ENCODE measurements around the gene DHRSX.
"Not testable (repeated sequence)": the region's sequence is repeated elsewhere in the genome, so short reads cannot be mapped to it uniquely, and the experiment has no call there.

The DHRSX gene

GRCh38 chrX:2474280-2474962 lies 26.4 kb downstream of the DHRSX start:
- no peak for DNase-seq

DNA sequence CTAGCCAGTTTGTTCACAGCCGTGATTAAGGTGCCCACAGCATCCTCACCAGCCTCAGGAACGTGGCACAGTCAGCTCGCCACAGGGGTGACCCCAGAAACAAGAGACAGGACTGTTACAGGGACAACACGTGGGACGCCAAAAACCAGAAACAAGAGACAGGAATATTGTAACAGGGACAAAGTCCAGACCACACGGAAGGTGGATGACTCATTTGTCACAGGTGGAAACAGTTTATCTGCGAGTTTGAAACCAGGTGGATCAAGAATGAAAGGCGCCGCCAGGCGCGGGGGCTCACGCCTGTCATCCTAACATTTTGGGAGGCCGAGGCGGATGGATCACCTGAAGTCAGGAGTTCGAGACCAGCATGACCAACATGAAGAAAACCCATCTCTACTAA lies 27.7 kb downstream of the DHRSX start:
- not testable (repeated sequence) for DNase-seq

DNA sequence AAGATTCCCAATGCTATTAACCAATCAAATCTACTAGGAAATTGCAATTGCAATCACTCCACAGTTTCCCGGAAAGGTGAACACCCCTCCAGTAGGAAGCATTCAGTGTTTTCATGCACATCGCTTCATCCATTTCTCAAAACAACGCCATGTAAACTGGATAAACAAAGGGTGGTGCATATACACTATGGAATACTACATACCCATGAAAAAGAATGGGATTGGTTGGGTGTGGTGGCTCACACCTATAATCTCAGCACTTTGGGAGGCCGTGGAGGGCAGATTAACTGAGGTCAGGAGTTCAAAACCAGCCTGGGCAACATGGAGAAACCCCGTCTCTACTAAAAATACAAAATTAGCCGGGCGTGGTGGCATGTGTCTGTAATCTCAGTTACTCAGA lies 29.1 kb downstream of the DHRSX start:
- no peak for DNase-seq

DNA sequence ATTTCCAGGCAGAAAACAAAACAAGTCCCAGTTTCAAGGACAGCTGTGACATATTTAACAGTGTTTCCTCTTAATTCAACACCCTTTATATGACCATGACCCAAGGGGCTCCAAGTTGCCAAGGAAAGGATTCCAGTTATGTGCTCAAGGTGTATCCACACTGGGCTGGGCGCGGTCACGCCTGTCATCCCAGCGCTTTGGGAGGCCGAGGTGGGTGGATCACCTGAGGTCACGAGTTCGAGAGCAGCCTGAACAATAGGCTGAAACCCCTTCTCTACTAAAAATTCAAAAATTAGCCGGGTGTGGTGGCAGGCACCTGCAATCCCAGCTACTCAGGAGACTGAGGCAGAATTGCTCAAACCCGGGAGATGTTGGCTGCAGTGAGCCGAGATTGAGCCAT lies 29.6 kb downstream of the DHRSX start:
- DNase-seq: not testable (repeated sequence)

- DNase-seq: not testable (repeated sequence)
Measured at GRCh38 chrX:2469852-2470251, 30.9 kb downstream of the DHRSX start.

GRCh38 chrX:2469196-2469685 lies 31.5 kb downstream of the DHRSX start:
- no peak for DNase-seq

- DNase-seq: no peak
Measured at GRCh38 chrX:2468261-2469195, 32.2 kb downstream of the DHRSX start.

- no peak for DNase-seq
Measured at GRCh38 chrX:2466876-2467656, 33.7 kb downstream of the DHRSX start.

DNA sequence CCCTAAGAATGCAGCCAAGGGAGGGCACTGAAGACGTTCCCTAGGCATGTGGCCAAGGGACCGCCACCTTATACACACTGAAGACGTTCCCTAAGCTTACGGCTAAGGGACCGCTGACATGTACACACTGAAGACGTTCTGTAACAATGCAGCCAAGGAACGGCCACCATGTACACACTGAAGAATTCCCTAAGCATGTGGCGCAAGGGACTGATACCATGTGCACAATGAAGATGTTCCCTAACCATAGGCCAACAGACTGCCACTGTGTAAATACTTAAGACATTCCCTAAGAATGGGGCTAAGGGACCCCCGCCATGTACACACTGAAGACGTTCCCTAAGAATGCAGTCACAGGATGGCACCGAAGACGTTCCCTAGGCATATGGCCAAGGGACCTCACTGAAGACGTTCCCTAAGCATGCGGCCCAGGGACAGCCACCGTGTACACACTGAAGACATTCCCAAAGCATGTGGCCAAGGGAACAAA lies 36.1 kb downstream of the DHRSX start:
- DNase-seq: no peak

- DNase-seq: no peak
Measured at GRCh38 chrX:2463973-2464676, 36.7 kb downstream of the DHRSX start.

- DNase-seq: not testable (repeated sequence)
Measured at GRCh38 chrX:2463481-2463880, 37.3 kb downstream of the DHRSX start.

- no peak for DNase-seq
Measured at GRCh38 chrX:2462780-2463179, 38.0 kb downstream of the DHRSX start.

- no peak for DNase-seq
Measured at GRCh38 chrX:2462074-2462473, 38.7 kb downstream of the DHRSX start.

- no peak for DNase-seq
Measured at GRCh38 chrX:2461711-2462016, 39.1 kb downstream of the DHRSX start.

DNA sequence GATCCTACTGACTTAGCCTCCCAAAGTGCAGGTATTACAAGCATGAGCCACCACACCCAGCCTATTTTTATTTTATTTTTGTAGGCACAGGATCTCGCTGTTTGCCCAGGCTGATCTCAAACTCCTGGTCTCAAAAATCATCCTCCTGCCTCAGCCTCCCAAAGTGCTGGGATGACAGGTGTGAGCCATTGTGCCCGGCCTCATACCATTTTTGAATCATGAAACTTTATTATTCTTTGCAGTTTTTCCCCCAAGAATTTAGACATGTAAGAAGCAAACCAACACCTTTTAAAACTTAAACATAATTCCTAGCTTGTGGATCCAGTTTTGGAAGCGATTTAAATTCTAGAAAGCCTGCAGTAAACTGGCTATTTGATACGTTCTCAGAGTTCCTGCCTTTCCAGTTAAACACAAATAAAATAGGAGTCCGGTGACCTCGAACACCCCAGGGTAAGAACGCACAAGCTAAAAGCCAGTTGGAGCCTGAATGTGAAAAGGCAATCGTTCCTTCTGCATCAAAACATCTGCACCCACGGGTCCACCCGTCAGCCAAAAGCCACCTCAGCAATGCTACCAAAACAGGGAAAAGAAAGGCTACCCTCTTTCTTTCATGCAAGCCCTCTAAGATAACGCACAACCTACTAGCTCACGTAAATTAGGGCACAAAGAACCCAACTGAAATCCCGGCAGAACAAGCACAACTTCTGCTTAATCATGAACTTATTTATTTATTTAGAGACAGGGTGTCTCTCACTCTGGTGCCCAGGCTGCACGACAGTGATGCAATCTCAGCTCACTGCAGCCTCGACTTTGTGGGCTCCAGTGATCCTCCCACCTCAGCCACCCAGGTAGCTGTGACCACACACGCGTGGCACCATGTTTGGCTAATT lies 39.7 kb downstream of the DHRSX start:
- DNase-seq: not testable (repeated sequence)

DNA sequence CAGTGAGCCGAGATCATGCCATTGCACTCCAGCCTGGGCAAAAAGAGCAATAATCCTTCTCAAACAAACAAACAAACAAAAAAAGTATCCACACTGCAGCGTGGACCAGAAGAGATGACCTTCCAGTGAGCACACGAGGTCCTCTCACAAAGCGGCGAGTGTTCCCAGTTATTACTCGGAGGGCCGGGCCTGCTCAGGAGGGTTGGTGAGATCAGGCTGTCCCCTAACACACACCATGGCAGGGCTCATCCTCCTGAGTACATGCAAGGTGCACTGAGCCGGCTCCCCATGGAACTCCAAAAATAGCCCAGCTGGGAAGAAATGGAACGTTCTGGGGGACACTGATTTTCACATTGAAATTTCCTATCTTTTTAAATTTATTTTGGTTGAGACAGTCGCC lies 40.7 kb downstream of the DHRSX start:
- not testable (repeated sequence) for DNase-seq

GRCh38 chrX:2458309-2458708 lies 42.5 kb downstream of the DHRSX start:
- no peak for DNase-seq

DNA sequence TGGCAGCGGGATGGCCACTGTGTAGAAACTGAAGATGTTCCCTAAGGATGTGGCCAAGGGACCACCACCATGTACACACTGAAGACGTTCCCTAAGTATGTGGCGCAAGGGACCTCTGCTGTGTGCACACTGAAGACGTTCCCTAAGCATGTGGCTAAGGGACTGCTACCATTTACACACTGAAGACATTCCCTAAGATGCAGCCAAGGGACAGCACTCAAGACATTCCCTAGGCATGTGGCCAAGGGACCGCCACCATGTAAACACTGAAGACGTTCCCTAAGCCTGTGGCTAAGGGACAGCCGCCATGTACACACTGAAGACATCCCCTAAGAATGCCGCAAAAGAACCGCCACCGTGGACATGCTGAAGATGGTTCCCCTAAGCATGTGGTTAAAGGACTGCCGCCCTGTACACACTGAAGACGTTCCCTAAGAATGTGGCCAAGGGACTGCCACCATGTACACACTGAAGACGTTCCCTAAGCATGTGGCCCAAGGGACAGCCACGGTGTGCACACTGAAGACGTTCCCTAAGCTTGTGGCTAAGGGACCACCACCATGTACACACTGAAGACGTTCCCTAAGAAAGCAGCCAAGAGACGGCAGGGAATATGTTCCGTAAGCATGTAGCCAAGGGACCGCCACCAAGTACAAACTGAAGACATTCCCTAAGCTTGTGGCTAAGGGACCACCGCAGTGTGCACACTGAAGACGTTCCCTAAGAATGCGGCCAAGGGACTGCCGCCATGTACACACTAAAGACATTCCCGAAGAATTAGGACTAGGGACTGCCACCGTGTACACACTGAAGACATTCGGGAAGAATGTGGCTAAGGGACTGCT lies 43.3 kb downstream of the DHRSX start:
- no peak for DNase-seq

GRCh38 chrX:2456091-2456490 lies 44.7 kb downstream of the DHRSX start:
- not testable (repeated sequence) for DNase-seq

- DNase-seq: not testable (repeated sequence)
Measured at GRCh38 chrX:2454620-2455019, 46.2 kb downstream of the DHRSX start.

Measured in NCI-H526 treated with DMSO at 0.1 percent for 48 hours (cell line).